ENCODE data around the gene OXA1L.

Gene OXA1L

DNA sequence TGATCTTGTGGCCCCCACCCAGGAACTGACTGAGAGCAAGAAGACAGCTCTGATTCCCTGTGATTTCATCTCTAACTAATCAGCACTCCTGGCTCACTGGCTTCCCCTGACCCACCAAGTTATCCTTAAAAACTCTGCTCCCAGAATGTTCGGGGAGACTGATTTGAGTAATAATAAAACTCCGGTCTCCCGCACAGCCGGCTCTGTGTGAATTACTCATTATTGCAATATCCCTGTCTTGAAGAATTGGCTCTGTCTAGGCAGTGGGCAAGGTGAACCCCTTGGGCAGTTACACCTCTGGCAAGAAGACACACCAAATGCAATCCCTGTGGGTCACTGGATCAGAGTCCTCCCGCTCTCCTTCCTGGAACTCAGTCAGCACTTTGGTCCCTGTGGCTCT is 27.5 kb downstream of the OXA1L start:
- Histone ChIP-seq H3K4me3 (replicated peaks; ENCODE audit: insufficient read depth, low read length) (no peak overlapping the region), H3K27me3 (ENCODE audit: insufficient read depth, poor library complexity, severe bottlenecking) (no peaks in the 10 kb centered on the region), H3K27ac (replicated peaks) (no peak overlapping the region)
- TF ChIP-seq, protein P1, sequence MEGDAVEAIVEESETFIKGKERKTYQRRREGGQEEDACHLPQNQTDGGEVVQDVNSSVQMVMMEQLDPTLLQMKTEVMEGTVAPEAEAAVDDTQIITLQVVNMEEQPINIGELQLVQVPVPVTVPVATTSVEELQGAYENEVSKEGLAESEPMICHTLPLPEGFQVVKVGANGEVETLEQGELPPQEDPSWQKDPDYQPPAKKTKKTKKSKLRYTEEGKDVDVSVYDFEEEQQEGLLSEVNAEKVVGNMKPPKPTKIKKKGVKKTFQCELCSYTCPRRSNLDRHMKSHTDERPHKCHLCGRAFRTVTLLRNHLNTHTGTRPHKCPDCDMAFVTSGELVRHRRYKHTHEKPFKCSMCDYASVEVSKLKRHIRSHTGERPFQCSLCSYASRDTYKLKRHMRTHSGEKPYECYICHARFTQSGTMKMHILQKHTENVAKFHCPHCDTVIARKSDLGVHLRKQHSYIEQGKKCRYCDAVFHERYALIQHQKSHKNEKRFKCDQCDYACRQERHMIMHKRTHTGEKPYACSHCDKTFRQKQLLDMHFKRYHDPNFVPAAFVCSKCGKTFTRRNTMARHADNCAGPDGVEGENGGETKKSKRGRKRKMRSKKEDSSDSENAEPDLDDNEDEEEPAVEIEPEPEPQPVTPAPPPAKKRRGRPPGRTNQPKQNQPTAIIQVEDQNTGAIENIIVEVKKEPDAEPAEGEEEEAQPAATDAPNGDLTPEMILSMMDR (IDR thresholded peaks at IDR 0.05; ENCODE audit: insufficient read depth, low read length): no peak
- TF ChIP-seq SPI1 (IDR thresholded peaks at IDR 0.05; ENCODE audit: borderline replicate concordance, low read depth) (no peak), GABPA (IDR thresholded peaks at IDR 0.05; ENCODE audit: low read depth) (no peak), POLR2AphosphoS5 (IDR thresholded peaks at IDR 0.05; ENCODE audit: low read depth) (no peak)
- TF ChIP-seq, protein P2, sequence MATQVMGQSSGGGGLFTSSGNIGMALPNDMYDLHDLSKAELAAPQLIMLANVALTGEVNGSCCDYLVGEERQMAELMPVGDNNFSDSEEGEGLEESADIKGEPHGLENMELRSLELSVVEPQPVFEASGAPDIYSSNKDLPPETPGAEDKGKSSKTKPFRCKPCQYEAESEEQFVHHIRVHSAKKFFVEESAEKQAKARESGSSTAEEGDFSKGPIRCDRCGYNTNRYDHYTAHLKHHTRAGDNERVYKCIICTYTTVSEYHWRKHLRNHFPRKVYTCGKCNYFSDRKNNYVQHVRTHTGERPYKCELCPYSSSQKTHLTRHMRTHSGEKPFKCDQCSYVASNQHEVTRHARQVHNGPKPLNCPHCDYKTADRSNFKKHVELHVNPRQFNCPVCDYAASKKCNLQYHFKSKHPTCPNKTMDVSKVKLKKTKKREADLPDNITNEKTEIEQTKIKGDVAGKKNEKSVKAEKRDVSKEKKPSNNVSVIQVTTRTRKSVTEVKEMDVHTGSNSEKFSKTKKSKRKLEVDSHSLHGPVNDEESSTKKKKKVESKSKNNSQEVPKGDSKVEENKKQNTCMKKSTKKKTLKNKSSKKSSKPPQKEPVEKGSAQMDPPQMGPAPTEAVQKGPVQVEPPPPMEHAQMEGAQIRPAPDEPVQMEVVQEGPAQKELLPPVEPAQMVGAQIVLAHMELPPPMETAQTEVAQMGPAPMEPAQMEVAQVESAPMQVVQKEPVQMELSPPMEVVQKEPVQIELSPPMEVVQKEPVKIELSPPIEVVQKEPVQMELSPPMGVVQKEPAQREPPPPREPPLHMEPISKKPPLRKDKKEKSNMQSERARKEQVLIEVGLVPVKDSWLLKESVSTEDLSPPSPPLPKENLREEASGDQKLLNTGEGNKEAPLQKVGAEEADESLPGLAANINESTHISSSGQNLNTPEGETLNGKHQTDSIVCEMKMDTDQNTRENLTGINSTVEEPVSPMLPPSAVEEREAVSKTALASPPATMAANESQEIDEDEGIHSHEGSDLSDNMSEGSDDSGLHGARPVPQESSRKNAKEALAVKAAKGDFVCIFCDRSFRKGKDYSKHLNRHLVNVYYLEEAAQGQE (IDR thresholded peaks at IDR 0.05; ENCODE audit: insufficient replicate concordance, low read depth): no peak
- no peak for DNase-seq (ENCODE audit: low read depth in 1 of 2, low spot score in 1 of 2)

DNA sequence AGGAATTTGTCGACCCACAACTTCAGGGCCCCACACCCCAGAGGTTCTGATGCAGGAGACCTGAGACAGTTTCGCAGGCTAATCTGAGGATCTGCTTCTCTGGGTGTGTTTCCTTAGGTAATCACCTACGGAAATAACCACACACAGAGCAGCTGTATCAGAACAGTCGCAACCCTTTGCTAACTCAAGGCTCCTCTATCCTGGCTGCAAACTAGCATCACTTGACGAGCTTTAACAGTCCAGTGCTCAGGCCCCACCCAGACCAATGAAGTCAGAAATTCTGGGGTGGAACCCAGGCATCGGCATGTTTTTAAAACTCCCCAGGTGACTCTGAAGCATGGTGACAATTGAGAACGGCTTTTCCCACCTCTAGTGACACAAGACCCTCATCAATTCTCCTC is 28.1 kb downstream of the OXA1L start:
- TF ChIP-seq, protein P1 (IDR thresholded peaks at IDR 0.05; ENCODE audit: insufficient read depth, low read length): no peak
- no peak overlapping the region for H3K27ac ChIP-seq (replicated peaks)

DNA sequence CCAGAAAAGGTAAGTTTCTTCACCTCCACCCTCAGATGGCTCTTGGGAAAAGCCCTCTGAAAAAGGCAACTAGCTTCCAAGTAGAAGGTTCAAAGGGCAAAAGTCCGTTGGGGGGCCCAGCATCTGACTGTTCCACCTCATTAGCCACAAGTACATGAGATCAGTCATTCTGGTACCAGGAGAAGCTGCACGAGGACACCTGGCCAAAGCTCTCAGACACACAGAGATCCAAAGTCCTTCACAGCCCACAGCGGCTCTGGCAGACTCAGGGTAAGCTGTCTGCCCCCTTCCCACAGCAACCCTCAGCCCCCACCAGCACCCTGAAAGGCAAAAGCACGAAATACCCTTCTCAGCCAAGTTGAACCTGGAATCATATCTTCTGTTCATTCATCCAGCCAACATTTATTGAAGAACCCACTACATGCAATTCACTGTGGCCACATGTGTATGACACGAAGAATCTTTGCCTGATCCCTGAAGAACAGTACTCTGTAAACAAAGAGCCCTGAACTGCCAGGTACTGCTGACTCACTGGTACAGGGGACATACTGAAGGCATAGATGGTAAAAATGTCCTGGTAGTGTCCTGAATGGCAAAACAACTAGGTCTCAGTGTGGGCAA is 29.7 kb downstream of the OXA1L start:
- Histone ChIP-seq H3K27me3 (ENCODE audit: insufficient read depth, poor library complexity, severe bottlenecking) (no peaks in the 10 kb centered on the region), H3K27ac (replicated peaks) (no peak overlapping the region), H3K4me3 (replicated peaks; ENCODE audit: insufficient read depth, low read length) (no peak overlapping the region)
- DNase-seq (ENCODE audit: low read depth in 1 of 2, low spot score in 1 of 2): no peak
- TF ChIP-seq, protein P1 (IDR thresholded peaks at IDR 0.05; ENCODE audit: insufficient read depth, low read length): no peak
- TF ChIP-seq SPI1 (IDR thresholded peaks at IDR 0.05; ENCODE audit: borderline replicate concordance, low read depth) (no peak), GABPA (IDR thresholded peaks at IDR 0.05; ENCODE audit: low read depth) (no peak), POLR2AphosphoS5 (IDR thresholded peaks at IDR 0.05; ENCODE audit: low read depth) (no peak)
- TF ChIP-seq, protein P2 (IDR thresholded peaks at IDR 0.05; ENCODE audit: insufficient replicate concordance, low read depth): no peak

More for the DNA sequence above, 28.1 kb downstream of the OXA1L start:
- H3K27me3 ChIP-seq (ENCODE audit: insufficient read depth, poor library complexity, severe bottlenecking): no peaks in the 10 kb centered on the region
- no peak for DNase-seq (ENCODE audit: low read depth in 1 of 2, low spot score in 1 of 2)
- no peak overlapping the region for H3K4me3 ChIP-seq (replicated peaks; ENCODE audit: insufficient read depth, low read length)
